GM12878 (cell line): ENCODE results near the gene TBXA2R. TPM values are rescaled to one million over a fixed set of nuclear protein-coding genes. Genes with fewer than 3 reads are reported as not detected.

ENCODE experiments used
- BCL3 ChIP-seq: IDR thresholded peaks from 2 replicates; pipeline ENCODE4 v1.6.1; 2011; ENCODE audit warnings: borderline replicate concordance, low read depth, mild to moderate bottlenecking, moderate library complexity, low read length; ENCODE audit not compliant: insufficient read depth, poor library complexity, severe bottlenecking
- CBX3 ChIP-seq: fragments of 200-600 bp; sonication (generic); IDR thresholded peaks from 2 replicates; pipeline ENCODE4 v1.6.1; 2016; ENCODE audit warnings: low read depth, borderline replicate concordance
- CEBPB ChIP-seq, 2 experiments: fragments of 150-350 bp in 1 of 2; IDR thresholded peaks; 2 replicates each; pipeline ENCODE4 v1.6.1; 2012 to 2014; ENCODE audit warnings: low read depth in 2 of 2, low read length in 2 of 2, borderline replicate concordance in 1 of 2, inconsistent platforms in 1 of 2
- E2F8 ChIP-seq: fragments of 450-650 bp; IDR thresholded peaks from 2 replicates; pipeline ENCODE4 v1.6.1; 2018; ENCODE audit warnings: mild to moderate bottlenecking, low read depth, moderate library complexity; ENCODE audit not compliant: partially characterized antibody
- ETV6 ChIP-seq, 2 experiments: fragments of 450-650 bp in 1 of 2; IDR thresholded peaks in 1 of 2; conservative IDR thresholded peaks in 1 of 2; 2 replicates each; pipeline ENCODE4 v1.6.1; 2014; ENCODE audit warnings: antibody characterized with exemption in 1 of 2, borderline replicate concordance in 1 of 2, low read depth in 1 of 2, mild to moderate bottlenecking in 1 of 2, moderate library complexity in 1 of 2
- HDGF ChIP-seq: fragments of 450-650 bp; IDR thresholded peaks from 2 replicates; pipeline ENCODE4 v1.6.1; 2016; ENCODE audit warnings: antibody characterized with exemption
- KAT2A ChIP-seq: conservative IDR thresholded peaks from 2 replicates; pipeline ENCODE4 v1.6.1; 2011; ENCODE audit warnings: low read depth, low read length; ENCODE audit not compliant: control insufficient read depth
- MEF2A ChIP-seq: IDR thresholded peaks from 2 replicates; pipeline ENCODE4 v1.6.1; 2011; ENCODE audit warnings: low read depth, mild to moderate bottlenecking, low read length, moderate library complexity; ENCODE audit not compliant: insufficient read depth
- MEF2B ChIP-seq: fragments of 450-650 bp; IDR thresholded peaks from 2 replicates; pipeline ENCODE4 v1.6.1; 2018; ENCODE audit warnings: mild to moderate bottlenecking, moderate library complexity; ENCODE audit not compliant: partially characterized antibody, poor library complexity, severe bottlenecking
- MXI1 ChIP-seq: fragments of 150-350 bp; IDR thresholded peaks from 2 replicates; pipeline ENCODE4 v1.6.1; 2011; ENCODE audit warnings: low read depth, mild to moderate bottlenecking, inconsistent platforms, low read length, improper control_type of control experiment
- NBN ChIP-seq: fragments of 450-650 bp; IDR thresholded peaks from 2 replicates; pipeline ENCODE4 v1.6.1; 2016
- NKRF ChIP-seq: fragments of 450-650 bp; conservative IDR thresholded peaks from 2 replicates; pipeline ENCODE4 v1.6.1; 2017; ENCODE audit warnings: mild to moderate bottlenecking, moderate library complexity
- PRDM15 ChIP-seq: fragments of 450-650 bp; formaldehyde crosslinking; IDR thresholded peaks from 2 replicates; pipeline ENCODE4 v1.4.0; 2020; ENCODE audit warnings: mild to moderate bottlenecking, moderate library complexity
- SPI1 ChIP-seq: IDR thresholded peaks from 2 replicates; pipeline ENCODE4 v1.6.1; 2011; ENCODE audit warnings: low read depth, mild to moderate bottlenecking, low read length, moderate library complexity, borderline replicate concordance; ENCODE audit not compliant: insufficient read depth
- SUPT20H ChIP-seq: IDR thresholded peaks from 2 replicates; pipeline ENCODE4 v1.6.1; 2011; ENCODE audit warnings: low read depth, mild to moderate bottlenecking, low read length, moderate library complexity, borderline replicate concordance; ENCODE audit not compliant: control insufficient read depth
- TAF1 ChIP-seq: IDR thresholded peaks from 2 replicates; pipeline ENCODE4 v1.6.1; 2011; ENCODE audit warnings: mild to moderate bottlenecking, low read depth, low read length, borderline replicate concordance
- polyA plus RNA-seq, 11 experiments: library from polyadenylated mRNA; depleted of rRNA in 4 of 11; unstranded in 6 of 11; stranded (reverse) in 5 of 11; fragments of >200 nt; fragmentation: Nextera tagmentation in 4 of 11; fragmentation: Illumina TruSeq in 1 of 11; extraction: Ambion mirVana in 4 of 11; extraction: Trizol in 1 of 11; gene quantifications; 1 replicate in 1 of 11; 2 replicates in 10 of 11; pipeline versions ENCODE4 v1.2.1 to v1.2.3, GENCODE V29; 2011 to 2016; ENCODE audit warnings: inconsistent platforms in 2 of 11, missing spikeins in 2 of 11, low read depth in 1 of 11
- total RNA-seq, 4 experiments: library from RNA; depleted of rRNA in 3 of 4; stranded (reverse); fragments of >200 nt in 3 of 4; fragmentation: Illumina TruSeq in 1 of 4; extraction: Trizol in 1 of 4; gene quantifications; 2 replicates each; pipeline versions ENCODE4 v1.2.1 to v1.2.3, GENCODE V29; 2013 to 2021

TBXA2R gene
- total and polyA plus RNA-seq, 10 of the 15 experiments (the other 5 are each of a cell fraction or from before 2014, with no cell fraction given): 0.03 TPM; not detected in 8

GRCh38 chr19:3626473-3627350 lies 20.0 kb upstream of the TBXA2R start, which contains the start of gene CACTIN (continued):
- TF ChIP-seq ETV6 (conservative IDR thresholded peaks at IDR 0.05 in 1 of 2, IDR thresholded peaks at IDR 0.05 in 1 of 2; ENCODE audit: borderline replicate concordance in 1 of 2, low read depth in 1 of 2): no peak; a peak in 1 of 4 replicates
- no peak for TF ChIP-seq KAT2A
- TF ChIP-seq MEF2B: no peak
- TF ChIP-seq MEF2A: no peak
- TF ChIP-seq HDGF: peak; percentile 96
- no peak for TF ChIP-seq BCL3
- TF ChIP-seq E2F8: peak; percentile 53
- TF ChIP-seq NKRF: peak; percentile 95
- no peak for TF ChIP-seq CBX3
- peak; percentile 13 for TF ChIP-seq MXI1
- TF ChIP-seq CEBPB (IDR thresholded peaks at IDR 0.05; ENCODE audit: borderline replicate concordance in 1 of 2, low read depth in 2 of 2, low read length in 2 of 2): no peak
- no peak for TF ChIP-seq SUPT20H
- TF ChIP-seq NBN: peak; percentile 97
- peak; percentile 30; the same call in 1 of the 2 replicates for TF ChIP-seq SPI1
- peak; percentile 54; the same call in 1 of the 2 replicates for TF ChIP-seq TAF1
- no peak for TF ChIP-seq PRDM15 (CRISPR knock-in tag)
